ENCODE data around the gene NADSYN1.
"Not testable (repeated sequence)": the region's sequence is repeated elsewhere in the genome, so short reads cannot be mapped to it uniquely, and the experiment has no call there.

The NADSYN1 gene

GRCh38 chr11:71535825-71536224 is 82.8 kb downstream of the NADSYN1 start:
- no peak for DNase-seq (ENCODE audit: low read depth)
- H3K4me3 ChIP-seq (ENCODE audit: low read depth, low read length): no peak overlapping the region
- no peak for TF ChIP-seq CTCF (conservative IDR thresholded peaks at IDR 0.05; ENCODE audit: low read depth, low read length)

DNA sequence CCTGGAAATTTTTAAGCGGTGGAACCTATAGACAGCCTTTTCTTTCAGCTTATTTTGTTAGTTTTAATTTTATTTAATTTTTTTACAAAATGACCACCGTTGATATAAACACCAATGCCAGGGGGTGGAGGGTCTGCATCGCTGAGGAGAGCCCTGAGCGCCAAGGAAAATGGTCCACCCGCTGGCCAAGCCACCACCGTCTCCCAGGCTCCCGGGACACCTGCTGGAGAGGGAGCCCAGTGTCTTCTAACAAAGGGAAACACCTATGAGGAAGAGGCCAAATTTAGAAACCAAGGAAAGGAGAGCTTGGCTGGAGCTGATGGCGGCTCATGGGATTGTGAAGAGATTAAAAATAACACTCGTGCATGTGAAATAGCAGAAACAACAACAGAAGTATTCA is 84.5 kb downstream of the NADSYN1 start:
- no peak for TF ChIP-seq CTCF (conservative IDR thresholded peaks at IDR 0.05; ENCODE audit: low read depth, low read length)
- no peak for DNase-seq (ENCODE audit: low read depth)
- no peak overlapping the region for H3K4me3 ChIP-seq (ENCODE audit: low read depth, low read length)

DNA sequence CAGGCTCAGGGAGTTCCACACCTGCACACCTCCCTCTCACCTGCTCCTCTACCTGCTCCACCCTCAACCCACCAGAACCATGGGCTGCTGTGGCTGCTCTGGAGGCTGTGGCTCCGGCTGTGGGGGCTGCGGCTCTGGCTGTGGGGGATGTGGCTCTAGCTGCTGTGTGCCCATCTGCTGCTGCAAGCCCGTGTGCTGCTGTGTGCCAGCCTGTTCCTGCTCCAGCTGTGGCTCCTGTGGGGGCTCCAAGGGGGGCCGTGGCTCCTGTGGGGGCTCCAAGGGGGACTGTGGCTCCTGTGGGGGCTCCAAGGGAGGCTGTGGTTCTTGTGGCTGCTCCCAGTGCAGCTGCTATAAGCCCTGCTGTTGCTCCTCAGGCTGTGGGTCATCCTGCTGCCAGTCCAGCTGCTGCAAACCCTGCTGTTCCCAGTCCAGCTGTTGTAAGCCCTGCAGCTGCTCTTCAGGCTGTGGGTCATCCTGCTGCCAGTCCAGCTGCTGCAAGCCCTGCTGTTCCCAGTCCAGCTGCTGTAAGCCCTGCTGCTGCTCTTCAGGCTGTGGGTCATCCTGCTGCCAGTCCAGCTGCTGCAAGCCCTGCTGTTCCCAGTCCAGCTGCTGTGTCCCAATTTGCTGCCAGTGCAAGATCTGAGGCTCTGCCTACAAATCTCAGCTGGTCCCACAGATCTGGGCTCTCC is 85.1 kb downstream of the NADSYN1 start, which contains the start of gene KRTAP5-8:
KRTAP5-8 (plus strand) TSS at position 49 of the 689 bp plus-strand sequence; CDS start at position 80, 31 bp downstream.
- not testable (repeated sequence) for DNase-seq (ENCODE audit: low read depth); H3K4me3 ChIP-seq (ENCODE audit: low read depth, low read length)

DNA sequence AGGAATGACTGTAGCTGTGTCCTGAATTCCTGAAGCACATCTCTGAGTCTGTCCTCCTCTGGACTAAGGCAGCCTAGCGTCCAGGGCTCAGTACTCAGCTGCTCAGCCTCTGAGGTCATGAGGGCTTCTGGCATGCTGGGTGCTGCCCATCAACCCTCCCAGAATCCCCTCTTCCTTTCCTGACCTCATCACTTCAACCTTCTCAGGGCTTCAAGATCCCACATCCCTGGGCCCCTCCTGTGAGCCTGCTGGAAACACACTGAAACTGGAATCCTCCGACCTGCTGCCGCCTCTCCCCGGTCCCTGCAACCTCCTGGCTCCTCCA is 85.6 kb downstream of the NADSYN1 start:
- H3K4me3 ChIP-seq (ENCODE audit: low read depth, low read length): no peak overlapping the region
- DNase-seq (ENCODE audit: low read depth): no peak
- no peak for TF ChIP-seq CTCF (conservative IDR thresholded peaks at IDR 0.05; ENCODE audit: low read depth, low read length)

DNA sequence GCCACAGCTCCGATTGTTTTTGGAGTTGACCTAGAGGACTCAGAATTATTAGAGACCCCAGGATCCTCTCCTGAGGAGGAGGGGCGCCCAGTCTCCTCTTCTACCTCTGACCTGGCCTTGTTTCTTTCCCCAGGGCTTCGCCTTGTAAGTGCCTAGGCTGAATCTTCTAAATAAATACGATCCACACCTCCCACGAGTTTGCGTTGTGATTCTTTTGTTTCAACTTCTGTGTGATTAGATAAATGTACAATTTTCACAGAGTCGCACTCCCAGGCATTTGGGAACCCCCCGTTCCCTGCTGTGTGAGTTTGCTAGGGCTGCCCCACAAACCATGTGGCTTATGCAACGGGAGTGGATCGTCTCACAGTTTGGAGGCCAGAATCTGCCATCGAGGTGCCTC is 86.0 kb downstream of the NADSYN1 start:
- no peak for DNase-seq (ENCODE audit: low read depth)
- H3K4me3 ChIP-seq (ENCODE audit: low read depth, low read length): no peak overlapping the region

GRCh38 chr11:71539971-71540370 is 87.0 kb downstream of the NADSYN1 start:
- not testable (repeated sequence) for H3K4me3 ChIP-seq (ENCODE audit: low read depth, low read length); DNase-seq (ENCODE audit: low read depth)

More for the DNA sequence above, 86.0 kb downstream of the NADSYN1 start:
- no peak for TF ChIP-seq CTCF (conservative IDR thresholded peaks at IDR 0.05; ENCODE audit: low read depth, low read length)

DNA sequence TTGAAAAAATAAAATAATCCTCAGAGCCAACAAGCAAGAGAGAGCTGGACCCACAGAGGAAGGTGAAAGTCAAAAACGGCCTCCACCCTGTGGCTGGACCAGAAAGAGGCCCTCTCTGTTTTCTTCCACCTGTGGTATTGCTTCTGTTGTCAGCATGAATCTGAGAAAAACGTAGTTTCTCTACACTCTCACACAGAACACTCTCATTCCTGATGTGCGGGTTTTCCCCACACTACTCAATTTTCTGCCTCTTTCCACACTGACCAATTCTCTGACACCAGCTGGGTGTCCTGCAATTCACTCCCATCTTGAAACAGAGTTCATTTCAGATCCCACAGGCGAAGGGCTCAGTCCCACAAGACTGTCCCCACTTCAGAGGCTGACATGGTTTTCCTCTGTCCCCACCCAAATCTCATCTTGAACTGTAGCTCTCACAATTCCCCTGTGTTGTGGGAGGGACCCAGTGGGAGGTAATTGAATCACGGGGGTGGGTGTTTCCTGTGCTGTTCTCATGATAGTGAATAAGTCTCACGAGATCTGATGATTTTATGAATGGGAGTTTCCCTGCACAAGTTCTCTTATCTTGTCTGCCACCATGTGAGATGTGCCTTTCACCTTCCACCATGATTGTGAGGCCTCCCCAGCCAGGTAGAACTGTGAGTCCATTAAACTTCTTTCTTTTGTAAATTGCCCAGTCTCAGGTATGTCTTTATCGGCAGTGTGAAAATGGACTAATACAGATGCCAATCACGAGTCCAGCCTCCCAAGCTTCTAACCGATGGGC is 87.7 kb downstream of the NADSYN1 start:
- H3K4me3 ChIP-seq (ENCODE audit: low read depth, low read length); DNase-seq (ENCODE audit: low read depth): not testable (repeated sequence)

- DNase-seq (ENCODE audit: low read depth): no peak
- no peak for TF ChIP-seq CTCF (conservative IDR thresholded peaks at IDR 0.05; ENCODE audit: low read depth, low read length)
These were observed 89.4 kb downstream of the NADSYN1 start for GRCh38 chr11:71542382-71542781.

More at GRCh38 chr11:71542382-71542781, 89.4 kb downstream of the NADSYN1 start:
- H3K4me3 ChIP-seq (ENCODE audit: low read depth, low read length): no peak overlapping the region

Data from choroid plexus epithelial cell (primary cell).